H1 (cell line): ENCODE data around the gene UBAC1. TPM values are rescaled to one million over a fixed set of nuclear protein-coding genes. Genes with fewer than 3 reads are reported as not detected.

Source experiments
- CHD7 ChIP-seq: fragments of 300-600 bp; sonication (generic); IDR thresholded peaks from 2 replicates; pipeline ENCODE4 v1.7.1; 2012; ENCODE audit warnings: low read length, moderate library complexity, mild to moderate bottlenecking, inconsistent platforms; ENCODE audit not compliant: insufficient replicate concordance
- E2F6 ChIP-seq: IDR thresholded peaks from 2 replicates; pipeline ENCODE4 v1.6.1; 2012; ENCODE audit warnings: inconsistent platforms
- NANOG ChIP-seq: IDR thresholded peaks from 2 replicates; pipeline ENCODE4 v1.6.1; 2011; ENCODE audit warnings: low read length, low read depth, mild to moderate bottlenecking, inconsistent platforms; ENCODE audit not compliant: insufficient read depth, poor library complexity, severe bottlenecking
- SRF ChIP-seq: IDR thresholded peaks from 2 replicates; pipeline ENCODE4 v1.6.1; 2011; ENCODE audit warnings: mild to moderate bottlenecking, low read depth, low read length, moderate library complexity
- TBP ChIP-seq: IDR thresholded peaks from 2 replicates; pipeline ENCODE4 v1.6.1; 2011; ENCODE audit warnings: low read depth, low read length, improper control_type of control experiment
- polyA plus RNA-seq, 7 experiments: library from polyadenylated mRNA; depleted of rRNA in 3 of 7; stranded (reverse) in 5 of 7; unstranded in 2 of 7; fragments of >200 nt in 5 of 7; fragments of 200-250 nt in 2 of 7; gene quantifications; 1 replicate in 5 of 7; 2 replicates in 1 of 7; 4 replicates in 1 of 7; pipeline versions ENCODE4 v1.2.1 to v1.2.3, GENCODE V29; 2011 to 2013; ENCODE audit warnings: missing spikeins in 2 of 7, mixed read lengths in 2 of 7
- total RNA-seq: library from RNA; stranded (reverse); fragmentation: NEBNext Ultra II Directional; extraction: Animal tissue kit (Norgen Biotek cat#: 25700); gene quantifications from 2 replicates; pipeline ENCODE4 v1.2.1, GENCODE V29; 2021

The UBAC1 gene
- total and polyA plus RNA-seq, 2 of the 8 experiments (the other 6 are each of a cell fraction or from before 2014, with no cell fraction given) = 59.3 to 85.2 TPM

- TF ChIP-seq CHD7 (no peak), SRF (no peak), E2F6 (no peak), TBP (no peak), NANOG (no peak)
Observed at GRCh38 chr9:135991771-135992170, 30.6 kb upstream of the UBAC1 start (continued).
